Ovary (tissue), 3 donors: ENCODE measurements around the gene CHST14.

Experiments used
- CTCF ChIP-seq, 3 donors: fragments of 450-650 bp in 2 of 3; fragments of 200-600 bp in 1 of 3; IDR thresholded peaks; one replicate each; pipeline versions ENCODE4 v1.5.1 to v1.8.0; 2016 to 2022; ENCODE audit warnings: antibody characterized with exemption in 3 of 3, mild to moderate bottlenecking in 1 of 3
- EP300 ChIP-seq: sonication (generic); formaldehyde crosslinking; IDR thresholded peaks from one replicate; pipeline ENCODE4 v1.6.1; 2017; ENCODE audit warnings: antibody characterized with exemption
- donor health status: DM: no; HTN: no; CAD: no.

GRCh38 chr15:40443846-40444245 lies 26.9 kb upstream of the CHST14 start:
- no peak for TF ChIP-seq CTCF (IDR thresholded peaks at IDR 0.05)
- TF ChIP-seq EP300: no peak
